ENCODE measurements around the gene HNRNPAB.

HNRNPAB gene

DNA sequence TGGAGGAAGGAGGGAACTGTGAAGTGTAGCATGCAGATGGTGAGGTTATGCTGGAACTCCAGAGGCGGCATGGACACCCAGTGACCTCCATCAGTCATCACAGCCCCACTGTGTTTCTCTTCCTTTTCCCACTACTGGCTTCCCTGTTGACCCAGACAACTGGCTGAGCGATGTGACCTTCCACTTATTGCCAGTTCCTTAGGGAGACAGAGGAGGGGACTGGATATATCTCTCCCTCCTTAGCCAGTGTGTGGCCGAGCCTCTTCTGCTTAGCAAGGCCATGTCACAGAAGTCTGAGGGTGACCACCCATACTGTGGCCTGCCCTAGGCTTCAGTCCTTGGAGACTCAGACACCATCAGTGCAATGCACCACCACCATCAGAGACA is 31.2 kb downstream of the HNRNPAB start:
- Histone ChIP-seq H3K36me3 (ENCODE audit: control insufficient read depth in 2 of 2, insufficient read depth in 1 of 2, low read length in 2 of 2) (peaks cover 0 to 11% of the 10 kb centered on the region in 2 experiments; a peak in 1 of 3 replicates), H3K4me3 (ENCODE audit: low read depth, low read length) (no peak overlapping the region), H3K9me3 (ENCODE audit: control insufficient read depth, insufficient read depth, low read depth, low read length) (no peaks in the 10 kb centered on the region), H3K4me1 (ENCODE audit: control insufficient read depth, insufficient read depth, low read length) (no peaks in the 10 kb centered on the region), H3K27ac (ENCODE audit: extremely low read depth, low read depth, low read length) (no peak overlapping the region)
- ChIA-PET POLR2A (interaction anchor here (0.7 kb wide), 1 partner anchor 32 kb away, joined by 4 read pairs; no protein-coding TSS in a partner anchor), CTCF (interaction anchor here (0.6 to 1.4 kb wide), 18 partner anchors 8 to 1687 kb away, joined by 3 to 13 read pairs (median 4); no protein-coding TSS in a partner anchor)
- TF ChIP-seq ZNF621 (tag by site-specific recombination; IDR thresholded peaks at IDR 0.05), result no peak

DNA sequence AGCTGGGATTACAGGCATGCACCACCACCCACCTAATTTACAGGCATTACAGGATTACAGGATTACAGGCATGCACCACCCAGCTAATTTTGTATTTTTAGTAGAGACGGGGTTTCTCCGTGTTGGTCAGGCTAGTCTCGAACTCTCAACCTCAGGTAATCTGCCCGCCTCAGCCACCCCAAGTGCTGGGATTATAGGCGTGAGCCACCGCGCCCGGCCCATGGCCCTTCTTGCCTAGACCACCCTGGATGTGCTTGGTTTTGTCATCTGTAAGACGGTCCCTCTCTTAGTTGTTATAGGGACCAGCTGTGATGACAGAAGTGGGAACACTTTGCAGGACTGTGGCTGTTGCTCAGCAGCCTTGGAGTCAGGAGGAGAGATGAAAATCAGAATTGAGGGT is 31.8 kb downstream of the HNRNPAB start:
- ChIA-PET POLR2A (interaction anchor here (0.7 kb wide), 1 partner anchor 31 kb away, joined by 4 read pairs; no protein-coding TSS in a partner anchor), CTCF (interaction anchor here (0.6 to 0.7 kb wide), 2 partner anchors 726 to 1391 kb away, joined by 3 read pairs; no protein-coding TSS in a partner anchor)
- peaks cover 0 to 6% of the 10 kb centered on the region in 2 experiments; a peak in 1 of 3 replicates for H3K36me3 ChIP-seq (ENCODE audit: control insufficient read depth in 2 of 2, insufficient read depth in 1 of 2, low read length in 2 of 2)
- H3K9me3 ChIP-seq (ENCODE audit: control insufficient read depth, insufficient read depth, low read depth, low read length), result no peaks in the 10 kb centered on the region
- H3K4me3 ChIP-seq (ENCODE audit: low read depth, low read length), result no peak overlapping the region
- no peaks in the 10 kb centered on the region for H3K4me1 ChIP-seq (ENCODE audit: control insufficient read depth, insufficient read depth, low read length)
- TF ChIP-seq ZNF629 (tag by site-specific recombination; IDR thresholded peaks at IDR 0.05) (no peak), ZNF112 (tag by site-specific recombination; IDR thresholded peaks at IDR 0.05) (no peak), ZBTB48 (tag by site-specific recombination; IDR thresholded peaks at IDR 0.05) (0 out of 2 replicates have a peak, but pooled peaks have one; percentile 17), MEIS1 (CRISPR knock-in tag; IDR thresholded peaks at IDR 0.05; ENCODE audit: borderline replicate concordance) (no peak), ZNF529 (tag by site-specific recombination; IDR thresholded peaks at IDR 0.05; ENCODE audit: insufficient replicate concordance) (no peak), KLF16 (tag by site-specific recombination; IDR thresholded peaks at IDR 0.05) (no peak)
- TF ChIP-seq, protein P1, sequence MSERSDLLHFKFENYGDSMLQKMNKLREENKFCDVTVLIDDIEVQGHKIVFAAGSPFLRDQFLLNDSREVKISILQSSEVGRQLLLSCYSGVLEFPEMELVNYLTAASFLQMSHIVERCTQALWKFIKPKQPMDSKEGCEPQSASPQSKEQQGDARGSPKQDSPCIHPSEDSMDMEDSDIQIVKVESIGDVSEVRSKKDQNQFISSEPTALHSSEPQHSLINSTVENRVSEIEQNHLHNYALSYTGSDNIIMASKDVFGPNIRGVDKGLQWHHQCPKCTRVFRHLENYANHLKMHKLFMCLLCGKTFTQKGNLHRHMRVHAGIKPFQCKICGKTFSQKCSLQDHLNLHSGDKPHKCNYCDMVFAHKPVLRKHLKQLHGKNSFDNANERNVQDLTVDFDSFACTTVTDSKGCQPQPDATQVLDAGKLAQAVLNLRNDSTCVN (tag by site-specific recombination; optimal IDR thresholded peaks at IDR 0.05), result no peak
- TF ChIP-seq, protein P2, sequence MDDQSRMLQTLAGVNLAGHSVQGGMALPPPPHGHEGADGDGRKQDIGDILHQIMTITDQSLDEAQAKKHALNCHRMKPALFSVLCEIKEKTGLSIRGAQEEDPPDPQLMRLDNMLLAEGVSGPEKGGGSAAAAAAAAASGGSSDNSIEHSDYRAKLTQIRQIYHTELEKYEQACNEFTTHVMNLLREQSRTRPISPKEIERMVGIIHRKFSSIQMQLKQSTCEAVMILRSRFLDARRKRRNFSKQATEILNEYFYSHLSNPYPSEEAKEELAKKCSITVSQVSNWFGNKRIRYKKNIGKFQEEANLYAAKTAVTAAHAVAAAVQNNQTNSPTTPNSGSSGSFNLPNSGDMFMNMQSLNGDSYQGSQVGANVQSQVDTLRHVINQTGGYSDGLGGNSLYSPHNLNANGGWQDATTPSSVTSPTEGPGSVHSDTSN (CRISPR knock-in tag; IDR thresholded peaks at IDR 0.05), result no peak
- H3K27ac ChIP-seq (ENCODE audit: extremely low read depth, low read depth, low read length), result no peak overlapping the region

DNA sequence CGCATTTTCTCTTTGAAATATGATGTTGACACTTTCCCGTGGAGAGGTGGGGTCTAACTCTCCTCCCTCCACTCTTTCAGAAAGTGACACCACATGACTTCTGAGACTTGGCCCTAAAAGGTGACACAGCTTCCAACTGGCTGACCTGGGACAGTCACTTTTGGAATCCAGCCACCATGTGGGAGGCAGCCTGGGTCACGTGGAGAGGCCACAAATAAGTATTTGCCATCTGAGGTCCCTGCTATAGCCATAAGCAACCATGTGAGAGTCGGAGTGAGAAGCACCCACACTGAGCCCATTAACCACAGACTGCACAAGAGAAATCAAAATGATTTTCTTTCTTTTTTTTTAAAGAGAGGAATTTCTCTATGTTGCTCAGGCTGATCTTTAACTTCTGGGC is 32.3 kb downstream of the HNRNPAB start:
- TF ChIP-seq, protein P3, sequence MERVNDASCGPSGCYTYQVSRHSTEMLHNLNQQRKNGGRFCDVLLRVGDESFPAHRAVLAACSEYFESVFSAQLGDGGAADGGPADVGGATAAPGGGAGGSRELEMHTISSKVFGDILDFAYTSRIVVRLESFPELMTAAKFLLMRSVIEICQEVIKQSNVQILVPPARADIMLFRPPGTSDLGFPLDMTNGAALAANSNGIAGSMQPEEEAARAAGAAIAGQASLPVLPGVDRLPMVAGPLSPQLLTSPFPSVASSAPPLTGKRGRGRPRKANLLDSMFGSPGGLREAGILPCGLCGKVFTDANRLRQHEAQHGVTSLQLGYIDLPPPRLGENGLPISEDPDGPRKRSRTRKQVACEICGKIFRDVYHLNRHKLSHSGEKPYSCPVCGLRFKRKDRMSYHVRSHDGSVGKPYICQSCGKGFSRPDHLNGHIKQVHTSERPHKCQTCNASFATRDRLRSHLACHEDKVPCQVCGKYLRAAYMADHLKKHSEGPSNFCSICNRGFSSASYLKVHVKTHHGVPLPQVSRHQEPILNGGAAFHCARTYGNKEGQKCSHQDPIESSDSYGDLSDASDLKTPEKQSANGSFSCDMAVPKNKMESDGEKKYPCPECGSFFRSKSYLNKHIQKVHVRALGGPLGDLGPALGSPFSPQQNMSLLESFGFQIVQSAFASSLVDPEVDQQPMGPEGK (tag by site-specific recombination; IDR thresholded peaks at IDR 0.05), result peak; percentile 18; the same call in 1 of the 2 replicates
- TF ChIP-seq FEZF1 (tag by site-specific recombination; IDR thresholded peaks at IDR 0.05) (no peak), ZNF48 (tag by site-specific recombination; IDR thresholded peaks at IDR 0.05) (no peak), EGR2 (tag by site-specific recombination; IDR thresholded peaks at IDR 0.05; ENCODE audit: low read depth) (peak; percentile 28; the same call in 1 of the 2 replicates), ZFHX2 (tag by site-specific recombination; conservative IDR thresholded peaks at IDR 0.05) (peak; percentile 43; the same call in 1 of the 2 replicates), ZNF335 (tag by site-specific recombination; conservative IDR thresholded peaks at IDR 0.05) (peak; percentile 47), ZNF843 (tag by site-specific recombination; IDR thresholded peaks at IDR 0.05) (no peak), GLIS1 (tag by site-specific recombination; IDR thresholded peaks at IDR 0.05) (peak; percentile 95)
- peaks cover 0 to under 1% of the 10 kb centered on the region in 2 experiments; a peak in 1 of 3 replicates for H3K36me3 ChIP-seq (ENCODE audit: control insufficient read depth in 2 of 2, insufficient read depth in 1 of 2, low read length in 2 of 2)
- H3K4me3 ChIP-seq (ENCODE audit: low read depth, low read length), result no peak overlapping the region
- no peak overlapping the region for H3K27ac ChIP-seq (ENCODE audit: extremely low read depth, low read depth, low read length)
- CTCF ChIA-PET, result interaction anchor here (0.6 to 1.0 kb wide), 3 partner anchors 74 to 603 kb away, joined by 3 to 4 read pairs (median 3); no protein-coding TSS in a partner anchor
- no peaks in the 10 kb centered on the region for H3K4me1 ChIP-seq (ENCODE audit: control insufficient read depth, insufficient read depth, low read length)
- no peaks in the 10 kb centered on the region for H3K9me3 ChIP-seq (ENCODE audit: control insufficient read depth, insufficient read depth, low read depth, low read length)
- POLR2A ChIA-PET, result no interaction called here

All from HEK293 (cell line).